ENCODE measurements around the gene DGLUCY.

DNA sequence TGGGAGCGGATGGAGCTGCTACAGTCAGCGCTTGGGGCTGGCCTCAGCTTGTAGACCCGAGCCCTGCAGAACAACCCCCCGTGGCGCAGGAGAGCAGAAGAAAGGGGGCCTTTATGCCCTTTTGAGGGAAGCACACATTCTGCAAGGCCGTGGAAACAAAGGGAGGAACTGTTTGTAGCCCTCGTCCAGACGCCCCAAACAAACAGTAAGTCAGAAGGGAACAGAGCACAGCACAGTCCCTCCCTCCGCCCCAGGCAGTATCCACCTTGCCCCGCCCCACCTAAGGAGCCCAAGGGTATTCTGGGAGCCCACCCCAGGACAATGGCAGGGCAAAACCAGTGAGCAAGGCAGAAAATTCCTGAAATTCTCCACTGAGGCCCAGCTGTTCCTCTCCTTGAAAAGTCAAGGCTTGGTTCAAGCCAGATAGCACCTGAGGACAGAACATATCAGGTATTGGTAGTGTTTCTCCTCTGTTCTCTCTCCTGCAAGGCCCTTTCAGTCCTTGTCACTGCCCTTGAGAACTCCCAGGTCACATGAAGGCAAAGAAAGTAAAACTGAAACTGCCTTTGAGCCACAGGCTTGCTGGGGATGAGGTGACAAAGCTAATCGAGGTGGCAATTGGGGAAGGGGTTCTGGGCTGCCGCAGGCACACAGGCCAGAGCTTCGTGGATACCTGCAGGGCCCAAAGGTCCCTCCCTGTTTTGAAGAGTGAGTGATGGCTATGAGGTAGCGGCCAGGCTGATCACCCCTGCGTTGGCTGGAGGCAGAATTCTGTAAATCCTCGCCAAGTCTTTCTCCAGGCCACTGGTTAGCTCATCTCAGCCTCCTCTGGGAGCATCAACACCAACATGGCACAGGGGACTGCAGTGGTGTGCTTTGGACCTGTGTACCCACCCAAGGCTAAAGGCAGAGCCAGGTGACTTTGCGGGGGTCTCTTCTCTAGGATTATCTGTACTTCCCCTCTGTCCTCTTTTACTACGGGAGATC is 499 bp downstream of the DGLUCY start:
- TF ChIP-seq, protein P1, sequence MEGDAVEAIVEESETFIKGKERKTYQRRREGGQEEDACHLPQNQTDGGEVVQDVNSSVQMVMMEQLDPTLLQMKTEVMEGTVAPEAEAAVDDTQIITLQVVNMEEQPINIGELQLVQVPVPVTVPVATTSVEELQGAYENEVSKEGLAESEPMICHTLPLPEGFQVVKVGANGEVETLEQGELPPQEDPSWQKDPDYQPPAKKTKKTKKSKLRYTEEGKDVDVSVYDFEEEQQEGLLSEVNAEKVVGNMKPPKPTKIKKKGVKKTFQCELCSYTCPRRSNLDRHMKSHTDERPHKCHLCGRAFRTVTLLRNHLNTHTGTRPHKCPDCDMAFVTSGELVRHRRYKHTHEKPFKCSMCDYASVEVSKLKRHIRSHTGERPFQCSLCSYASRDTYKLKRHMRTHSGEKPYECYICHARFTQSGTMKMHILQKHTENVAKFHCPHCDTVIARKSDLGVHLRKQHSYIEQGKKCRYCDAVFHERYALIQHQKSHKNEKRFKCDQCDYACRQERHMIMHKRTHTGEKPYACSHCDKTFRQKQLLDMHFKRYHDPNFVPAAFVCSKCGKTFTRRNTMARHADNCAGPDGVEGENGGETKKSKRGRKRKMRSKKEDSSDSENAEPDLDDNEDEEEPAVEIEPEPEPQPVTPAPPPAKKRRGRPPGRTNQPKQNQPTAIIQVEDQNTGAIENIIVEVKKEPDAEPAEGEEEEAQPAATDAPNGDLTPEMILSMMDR (IDR thresholded peaks at IDR 0.05; ENCODE audit: insufficient read depth, low read depth, low read length), result no peak
- no peak for TF ChIP-seq EZH2 (IDR thresholded peaks at IDR 0.05; ENCODE audit: insufficient read depth, low read length)
